Chondrocyte (in vitro differentiated cells): ENCODE data around the gene RELA. TPM values are rescaled to one million over a fixed set of nuclear protein-coding genes. Genes with fewer than 3 reads are reported as not detected.
A peak's percentile ranks its signal among the peaks of the same experiment; 100 is the strongest.

Experiments
- DNase-seq: peaks from one replicate; pipeline ENCODE4 v3.0.0; 2021; ENCODE audit warnings: mixed read lengths, low spot score
- H3K27ac Mint-ChIP-seq: one replicate; pipeline ENCODE4 v1.8.0; 2021; ENCODE audit warnings: mild to moderate bottlenecking, moderate library complexity, mixed read lengths; ENCODE audit not compliant: unreplicated experiment
- H3K27me3 Mint-ChIP-seq: 2 replicates; pipeline ENCODE4 v1.8.0; 2021; ENCODE audit warnings: low read depth, mixed read lengths
- H3K36me3 Mint-ChIP-seq: 2 replicates; pipeline ENCODE4 v1.8.0; 2021; ENCODE audit warnings: low read depth, mixed read lengths
- H3K4me1 Mint-ChIP-seq: 2 replicates; pipeline ENCODE4 v1.8.0; 2021; ENCODE audit warnings: low read depth, mild to moderate bottlenecking, mixed read lengths
- H3K4me3 Mint-ChIP-seq: one replicate; pipeline ENCODE4 v1.8.0; 2021; ENCODE audit warnings: mild to moderate bottlenecking, moderate library complexity, mixed read lengths; ENCODE audit not compliant: unreplicated experiment
- H3K9me3 Mint-ChIP-seq: 2 replicates; pipeline ENCODE4 v1.8.0; 2021; ENCODE audit warnings: low read depth, mixed read lengths
- CTCF ChIP-seq: fragments of 200-600 bp; sonication (generic); IDR thresholded peaks from 2 replicates; pipeline ENCODE4 v1.5.0; 2021; ENCODE audit warnings: antibody characterized with exemption, mild to moderate bottlenecking, moderate library complexity
- total RNA-seq: library from RNA; stranded (reverse); gene quantifications from 3 replicates; pipeline ENCODE4 v1.2.1, GENCODE V29; 2021

Gene RELA
- total RNA-seq, 1 donor from 2014 or later, result 72.7 TPM

GRCh38 chr11:65617136-65617850 lies 45.4 kb downstream of the RELA start:
- Mint-ChIP-seq H3K27ac (peak overlapping the region; percentile 94), H3K4me3 (peak overlapping the region; percentile 91), H3K4me1 (peaks cover 21% of the 10 kb centered on the region), H3K27me3 (no peaks in the 10 kb centered on the region), H3K36me3 (peaks cover 8% of the 10 kb centered on the region), H3K9me3 (no peaks in the 10 kb centered on the region)
- no peak for DNase-seq
- no peak for TF ChIP-seq CTCF

DNA sequence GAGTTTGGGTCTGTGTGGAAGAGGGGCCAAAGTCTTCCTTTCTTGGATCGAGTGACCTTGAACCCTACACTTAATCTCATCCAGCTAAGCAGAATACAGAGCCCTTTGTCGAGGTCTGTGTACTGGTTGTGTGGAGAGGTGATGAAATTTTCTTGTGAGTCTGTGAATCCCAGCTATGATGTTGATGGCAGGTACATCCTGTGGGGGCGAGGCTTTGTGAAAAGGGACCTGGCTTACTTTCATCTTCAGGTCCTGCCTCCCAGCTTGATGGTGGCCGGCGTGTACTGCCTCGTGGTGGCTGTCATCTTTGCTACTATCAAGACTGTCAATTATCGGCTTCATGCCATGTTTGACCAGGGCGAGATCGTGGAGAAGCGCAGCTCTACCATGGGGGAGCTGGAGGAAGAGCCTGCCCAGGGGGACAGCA lies 46.1 kb downstream of the RELA start:
- peaks cover 28% of the 10 kb centered on the region for H3K4me1 Mint-ChIP-seq
- H3K4me3 Mint-ChIP-seq, result peak overlapping the region; percentile 91
- no peaks in the 10 kb centered on the region for H3K27me3 Mint-ChIP-seq
- H3K36me3 Mint-ChIP-seq, result peaks cover 6% of the 10 kb centered on the region
- H3K27ac Mint-ChIP-seq, result peak overlapping the region; percentile 94
- no peak for TF ChIP-seq CTCF
- DNase-seq, result no peak
- H3K9me3 Mint-ChIP-seq, result no peaks in the 10 kb centered on the region

- no peak for TF ChIP-seq CTCF
- Mint-ChIP-seq H3K9me3 (no peaks in the 10 kb centered on the region), H3K4me3 (peak overlapping the region; percentile 91), H3K27me3 (no peaks in the 10 kb centered on the region), H3K36me3 (peaks cover 6% of the 10 kb centered on the region), H3K27ac (peak overlapping the region; percentile 96), H3K4me1 (peaks cover 34% of the 10 kb centered on the region)
- DNase-seq, result no peak
Observed at GRCh38 chr11:65615950-65616574, 46.7 kb downstream of the RELA start.

GRCh38 chr11:65615229-65615949 lies 47.3 kb downstream of the RELA start, which contains the start of gene PCNX3:
PCNX3 (plus strand) TSS chr11:65615776; CDS start chr11:65616312, 536 bp downstream.
- peak within 1 kb of the TSS; percentile 96 for H3K27ac Mint-ChIP-seq
- no peak for TF ChIP-seq CTCF
- H3K36me3 Mint-ChIP-seq, result peaks cover 6% of the 10 kb centered on the region
- peaks cover 40% of the 10 kb centered on the region for H3K4me1 Mint-ChIP-seq
- peak within 1 kb of the TSS; percentile 91 for H3K4me3 Mint-ChIP-seq
- H3K27me3 Mint-ChIP-seq, result no peaks in the 10 kb centered on the region
- DNase-seq, result peak; percentile 100
- no peaks in the 10 kb centered on the region for H3K9me3 Mint-ChIP-seq
